ENCODE measurements around the gene PIR. TPM values are rescaled to one million over a fixed set of nuclear protein-coding genes. Genes with fewer than 3 reads are reported as not detected.

PIR gene
- total RNA-seq, 1 donor from 2014 or later: 21.8 TPM

GRCh38 chrX:15523088-15523487 lies 30.0 kb upstream of the PIR start:
- H3K36me3 Mint-ChIP-seq (ENCODE audit: unreplicated experiment): no peaks in the 10 kb centered on the region
- no peak overlapping the region for H3K4me3 Mint-ChIP-seq (ENCODE audit: unreplicated experiment)
- H3K4me1 Mint-ChIP-seq (ENCODE audit: unreplicated experiment): no peaks in the 10 kb centered on the region
- H3K27me3 Mint-ChIP-seq (ENCODE audit: unreplicated experiment): peaks cover 12% of the 10 kb centered on the region
- TF ChIP-seq CTCF (IDR thresholded peaks at IDR 0.05): no peak
- no peak for DNase-seq (ENCODE audit: extremely low spot score, unreplicated experiment)
- no peaks in the 10 kb centered on the region for H3K9me3 Mint-ChIP-seq (ENCODE audit: unreplicated experiment)
- H3K27ac Mint-ChIP-seq (ENCODE audit: unreplicated experiment): no peak overlapping the region

GRCh38 chrX:15522464-15522863 lies 29.3 kb upstream of the PIR start:
- no peak for DNase-seq (ENCODE audit: extremely low spot score, unreplicated experiment)
- Mint-ChIP-seq H3K4me3 (ENCODE audit: unreplicated experiment) (no peak overlapping the region), H3K4me1 (ENCODE audit: unreplicated experiment) (no peaks in the 10 kb centered on the region), H3K27me3 (ENCODE audit: unreplicated experiment) (peaks cover 12% of the 10 kb centered on the region), H3K27ac (ENCODE audit: unreplicated experiment) (no peak overlapping the region), H3K36me3 (ENCODE audit: unreplicated experiment) (no peaks in the 10 kb centered on the region), H3K9me3 (ENCODE audit: unreplicated experiment) (no peaks in the 10 kb centered on the region)
- TF ChIP-seq CTCF (IDR thresholded peaks at IDR 0.05): no peak

GRCh38 chrX:15515931-15516330 lies 22.8 kb upstream of the PIR start:
- Mint-ChIP-seq H3K4me3 (ENCODE audit: unreplicated experiment) (no peak overlapping the region), H3K27ac (ENCODE audit: unreplicated experiment) (no peak overlapping the region), H3K27me3 (ENCODE audit: unreplicated experiment) (peaks cover 8% of the 10 kb centered on the region), H3K4me1 (ENCODE audit: unreplicated experiment) (no peaks in the 10 kb centered on the region), H3K36me3 (ENCODE audit: unreplicated experiment) (no peaks in the 10 kb centered on the region), H3K9me3 (ENCODE audit: unreplicated experiment) (no peaks in the 10 kb centered on the region)
- no peak for DNase-seq (ENCODE audit: extremely low spot score, unreplicated experiment)
- TF ChIP-seq CTCF (IDR thresholded peaks at IDR 0.05): no peak

GRCh38 chrX:15514279-15514678 lies 21.1 kb upstream of the PIR start:
- peaks cover 11% of the 10 kb centered on the region for H3K27me3 Mint-ChIP-seq (ENCODE audit: unreplicated experiment)
- H3K9me3 Mint-ChIP-seq (ENCODE audit: unreplicated experiment): no peaks in the 10 kb centered on the region
- H3K36me3 Mint-ChIP-seq (ENCODE audit: unreplicated experiment): no peaks in the 10 kb centered on the region
- DNase-seq (ENCODE audit: extremely low spot score, unreplicated experiment): no peak
- H3K4me1 Mint-ChIP-seq (ENCODE audit: unreplicated experiment): no peaks in the 10 kb centered on the region
- H3K27ac Mint-ChIP-seq (ENCODE audit: unreplicated experiment): no peak overlapping the region
- no peak for TF ChIP-seq CTCF (IDR thresholded peaks at IDR 0.05)
- no peak overlapping the region for H3K4me3 Mint-ChIP-seq (ENCODE audit: unreplicated experiment)

GRCh38 chrX:15512401-15512965 lies 19.4 kb upstream of the PIR start:
- no peak for DNase-seq (ENCODE audit: extremely low spot score, unreplicated experiment)
- TF ChIP-seq CTCF (IDR thresholded peaks at IDR 0.05): no peak
- H3K4me3 Mint-ChIP-seq (ENCODE audit: unreplicated experiment): no peak overlapping the region

More at GRCh38 chrX:15512401-15512965, 19.4 kb upstream of the PIR start:
- Mint-ChIP-seq H3K27me3 (ENCODE audit: unreplicated experiment) (peaks cover 13% of the 10 kb centered on the region), H3K36me3 (ENCODE audit: unreplicated experiment) (no peaks in the 10 kb centered on the region), H3K27ac (ENCODE audit: unreplicated experiment) (no peak overlapping the region), H3K4me1 (ENCODE audit: unreplicated experiment) (no peaks in the 10 kb centered on the region), H3K9me3 (ENCODE audit: unreplicated experiment) (no peaks in the 10 kb centered on the region)
